ENCODE results near the gene FOXQ1. TPM values are rescaled to one million over a fixed set of nuclear protein-coding genes. Genes with fewer than 3 reads are reported as not detected.

Gene FOXQ1
- total and polyA plus RNA-seq, 9 of the 15 experiments (the other 6 are each of a cell fraction or from before 2014, with no cell fraction given) = not detected

DNA sequence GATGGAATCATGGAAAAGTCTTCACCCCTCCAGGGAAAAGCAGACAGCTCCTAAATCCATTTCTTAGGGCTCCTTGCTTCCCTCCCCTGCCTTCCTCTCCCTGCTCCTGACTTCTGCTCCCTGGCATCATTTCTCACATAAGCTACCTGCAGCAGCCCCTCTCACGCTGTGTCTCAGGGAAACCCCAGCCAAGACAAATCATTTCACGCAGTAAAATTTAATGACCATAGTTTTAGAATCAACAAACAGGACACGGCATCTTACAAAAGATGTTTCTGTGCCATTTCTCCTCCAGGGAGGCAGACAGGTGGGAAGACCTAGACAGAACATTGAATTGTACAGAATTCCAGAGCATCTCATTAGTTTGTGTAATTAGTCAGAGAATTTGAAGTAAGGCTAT is 16.5 kb upstream of the FOXQ1 start (continued):
- TF ChIP-seq, protein P1, sequence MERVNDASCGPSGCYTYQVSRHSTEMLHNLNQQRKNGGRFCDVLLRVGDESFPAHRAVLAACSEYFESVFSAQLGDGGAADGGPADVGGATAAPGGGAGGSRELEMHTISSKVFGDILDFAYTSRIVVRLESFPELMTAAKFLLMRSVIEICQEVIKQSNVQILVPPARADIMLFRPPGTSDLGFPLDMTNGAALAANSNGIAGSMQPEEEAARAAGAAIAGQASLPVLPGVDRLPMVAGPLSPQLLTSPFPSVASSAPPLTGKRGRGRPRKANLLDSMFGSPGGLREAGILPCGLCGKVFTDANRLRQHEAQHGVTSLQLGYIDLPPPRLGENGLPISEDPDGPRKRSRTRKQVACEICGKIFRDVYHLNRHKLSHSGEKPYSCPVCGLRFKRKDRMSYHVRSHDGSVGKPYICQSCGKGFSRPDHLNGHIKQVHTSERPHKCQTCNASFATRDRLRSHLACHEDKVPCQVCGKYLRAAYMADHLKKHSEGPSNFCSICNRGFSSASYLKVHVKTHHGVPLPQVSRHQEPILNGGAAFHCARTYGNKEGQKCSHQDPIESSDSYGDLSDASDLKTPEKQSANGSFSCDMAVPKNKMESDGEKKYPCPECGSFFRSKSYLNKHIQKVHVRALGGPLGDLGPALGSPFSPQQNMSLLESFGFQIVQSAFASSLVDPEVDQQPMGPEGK (CRISPR knock-in tag; IDR thresholded peaks at IDR 0.05; ENCODE audit: borderline replicate concordance) = no peak

DNA sequence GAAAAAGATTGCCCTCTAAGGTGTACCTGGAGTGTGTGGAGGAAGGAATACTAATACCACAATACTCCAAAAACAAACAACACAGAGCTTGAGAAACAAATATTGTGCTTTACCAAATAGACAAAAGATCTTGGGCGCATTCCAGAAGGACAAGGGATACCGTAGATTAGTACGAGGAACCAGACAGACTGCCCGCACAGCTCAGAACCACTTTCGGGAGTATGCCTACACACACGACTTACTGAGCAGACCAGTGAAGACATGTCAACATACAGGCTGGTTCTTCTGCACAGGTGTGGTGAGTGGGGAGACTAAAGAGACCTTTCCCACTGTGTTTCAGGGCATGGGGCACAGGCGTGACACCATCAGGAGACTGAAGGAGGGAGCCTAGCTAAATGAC is 15.8 kb upstream of the FOXQ1 start:
- H2AFZ ChIP-seq (ENCODE audit: low read depth, low read length) = no peak overlapping the region
- no peak overlapping the region for H3K9ac ChIP-seq (ENCODE audit: insufficient read depth in 1 of 2, low read depth in 2 of 2, low read length in 2 of 2)
- H3K79me2 ChIP-seq (ENCODE audit: control insufficient read depth, insufficient read depth, low read length) = no peaks in the 10 kb centered on the region
- under 1% methylated on average over 7 of the region's 7 CpGs for WGBS (ENCODE audit: insufficient coverage, low coverage, missing lambda C conversion rate)
- no peak for TF ChIP-seq NONO (IDR thresholded peaks at IDR 0.05; ENCODE audit: low read depth in 2 of 2, low read length in 1 of 2)
- TF ChIP-seq ZNF24 (IDR thresholded peaks at IDR 0.05) = no peak
- TF ChIP-seq LARP7 (IDR thresholded peaks at IDR 0.05) = no peak
- TF ChIP-seq ZNF583 (CRISPR knock-in tag; IDR thresholded peaks at IDR 0.05) = no peak
- no peak for TF ChIP-seq HNRNPH1 (optimal IDR thresholded peaks at IDR 0.05; ENCODE audit: low read depth, low read length)
- no peaks in the 10 kb centered on the region for H3K9me1 ChIP-seq (ENCODE audit: control insufficient read depth, insufficient read depth, low read length)
- no peaks in the 10 kb centered on the region for H3K4me1 ChIP-seq (replicated peaks in 1 of 2; ENCODE audit: control insufficient read depth in 2 of 2, insufficient read depth in 2 of 2, low read length in 2 of 2)
- no peaks in the 10 kb centered on the region for H3K27me3 ChIP-seq (ENCODE audit: control insufficient read depth in 2 of 2, insufficient read depth in 2 of 2, low read length in 2 of 2)
- in situ Hi-C loops (cut with MboI) (no loop called here), intact Hi-C loops (cut with micrococcal nuclease) (no loop called here)
- no peak overlapping the region for H3K4me3 ChIP-seq
- no peak overlapping the region for H3K4me2 ChIP-seq (ENCODE audit: insufficient read depth, low read length)
- ChIA-PET CTCF (ENCODE audit: low intra/inter-chr PET ratio) (no interaction called here), POLR2A (interaction anchor here (1.3 kb wide), 1 partner anchor 14 kb away, joined by 5 read pairs; no protein-coding TSS in a partner anchor)
- no peak overlapping the region for H3K27ac ChIP-seq (ENCODE audit: extremely low read depth, low read depth, low read length)
- ATAC-seq (no peak), FAIRE-seq (no peak), DNase-seq (ENCODE audit: extremely low read depth in 1 of 4, low spot score in 3 of 4) (no peak)
- no peaks in the 10 kb centered on the region for H3K36me3 ChIP-seq (ENCODE audit: control insufficient read depth, insufficient read depth, low read length)
- no peaks in the 10 kb centered on the region for H3K9me3 ChIP-seq (replicated peaks; ENCODE audit: control insufficient read depth, insufficient read depth, low read depth, low read length)
- no TSS peak for BruUV-seq (replicated peaks)
- no peaks in the 10 kb centered on the region for H4K20me1 ChIP-seq (replicated peaks; ENCODE audit: control insufficient read depth, insufficient read depth, low read length)

Measured in K562 (cell line).